CD4-positive, alpha-beta memory T cell (primary cell): ENCODE results near the gene C19orf53. TPM values are rescaled to one million over a fixed set of nuclear protein-coding genes. Genes with fewer than 3 reads are reported as not detected.
A peak's percentile ranks its signal among the peaks of the same experiment; 100 is the strongest.

Experiments
- CTCF ChIA-PET: fragments of 350-600 bp; sonication (Branson Sonifier 250); formaldehyde crosslinking; loops from one replicate; lab custom pipeline; 2021; ENCODE audit warnings: inconsistent platforms; ENCODE audit not compliant: partially characterized antibody; lab: Charles Lee
- POLR2A ChIA-PET: fragments of 350-600 bp; sonication (Branson Sonifier 250); formaldehyde crosslinking; loops from one replicate; lab custom pipeline; 2021; ENCODE audit not compliant: partially characterized antibody; lab: Charles Lee
- DNase-seq, 5 donors: peaks; one replicate each; pipeline versions ENCODE4 v3.0.0 to v3.0.0-alpha.2; 2020 to 2022; ENCODE audit warnings: mixed read lengths in 1 of 5
- H3K27ac ChIP-seq: one replicate; pipeline ENCODE4 v1.7.0; 2013; ENCODE audit warnings: low read depth, low read length
- H3K27me3 ChIP-seq: 2 replicates; pipeline ENCODE4 v1.7.0; 2013; ENCODE audit warnings: mild to moderate bottlenecking, low read length, moderate library complexity; ENCODE audit not compliant: insufficient read depth
- H3K36me3 ChIP-seq: 2 replicates; pipeline ENCODE4 v1.7.0; 2013; ENCODE audit warnings: mild to moderate bottlenecking, low read length, moderate library complexity; ENCODE audit not compliant: insufficient read depth
- H3K4me1 ChIP-seq: 2 replicates; pipeline ENCODE4 v1.7.0; 2013; ENCODE audit warnings: mild to moderate bottlenecking, low read length, moderate library complexity; ENCODE audit not compliant: insufficient read depth
- H3K4me3 ChIP-seq, 2 donors: one replicate each; pipeline ENCODE4 v1.7.0; 2013; ENCODE audit warnings: low read length in 2 of 2, mild to moderate bottlenecking in 1 of 2
- H3K9me3 ChIP-seq, 2 donors: one replicate each; pipeline ENCODE4 v1.7.0; 2013; ENCODE audit warnings: low read length in 2 of 2, control low read depth in 1 of 2; ENCODE audit not compliant: control insufficient read depth in 1 of 2
- H3K27ac Mint-ChIP-seq, 7 donors: one replicate each; pipeline ENCODE4 v1.8.0; 2020 to 2021; ENCODE audit warnings: mixed read lengths in 7 of 7, mild to moderate bottlenecking in 6 of 7, inconsistent platforms in 3 of 7, moderate library complexity in 3 of 7
- H3K27me3 Mint-ChIP-seq, 2 donors: one replicate each; pipeline ENCODE4 v1.8.0; 2020 to 2021; ENCODE audit warnings: mixed read lengths in 2 of 2
- H3K36me3 Mint-ChIP-seq, 2 donors: one replicate each; pipeline ENCODE4 v1.8.0; 2020 to 2021; ENCODE audit warnings: mixed read lengths in 2 of 2, inconsistent platforms in 1 of 2, mild to moderate bottlenecking in 1 of 2
- H3K4me1 Mint-ChIP-seq, 4 donors: one replicate each; pipeline ENCODE4 v1.8.0; 2020 to 2021; ENCODE audit warnings: mixed read lengths in 4 of 4, mild to moderate bottlenecking in 1 of 4
- H3K4me3 Mint-ChIP-seq, 8 donors: one replicate each; pipeline ENCODE4 v1.8.0; 2020 to 2021; ENCODE audit warnings: mixed read lengths in 8 of 8, mild to moderate bottlenecking in 7 of 8, moderate library complexity in 6 of 8, inconsistent platforms in 3 of 8
- H3K9me3 Mint-ChIP-seq, 8 donors: one replicate each; pipeline ENCODE4 v1.8.0; 2020 to 2021; ENCODE audit warnings: mixed read lengths in 8 of 8, mild to moderate bottlenecking in 5 of 8, inconsistent platforms in 3 of 8, moderate library complexity in 1 of 8
- intact Hi-C: fragments of 100-400 bp; cut with micrococcal nuclease; formaldehyde crosslinking; loops from one replicate; pipeline ENCODE4 v1.15.1; 2023
- polyA plus RNA-seq, 2 donors: library from polyadenylated mRNA; unstranded; fragments of 300-500 nt; fragmentation: Illumina TruSeq; gene quantifications; one replicate each; pipeline ENCODE4 v1.2.3, GENCODE V29; 2021
- total RNA-seq, 2 experiments: library from RNA; stranded (reverse); gene quantifications; one replicate each; pipeline ENCODE4 v1.2.3, GENCODE V29; 2021

C19orf53 gene
- total and polyA plus RNA-seq, 4 experiments from 2014 or later = 84.3 to 257 (median 146) TPM

- H3K27ac Mint-ChIP-seq = no peak overlapping the region
- no peaks in the 10 kb centered on the region for H3K9me3 ChIP-seq
- no peaks in the 10 kb centered on the region for H3K27me3 Mint-ChIP-seq
- intact Hi-C loops = no loop called here
- no peak for DNase-seq
- peaks cover 10 to 21% (median 16%) of the 10 kb centered on the region in 4 donors for H3K4me1 Mint-ChIP-seq
- no peak overlapping the region for H3K4me3 Mint-ChIP-seq
- H3K36me3 ChIP-seq = no peaks in the 10 kb centered on the region
- no peaks in the 10 kb centered on the region for H3K27me3 ChIP-seq
- no peaks in the 10 kb centered on the region for H3K9me3 Mint-ChIP-seq
- peaks cover 18% of the 10 kb centered on the region for H3K4me1 ChIP-seq
- no peak overlapping the region for H3K4me3 ChIP-seq
- CTCF ChIA-PET = interaction anchor here (1.0 kb wide), 1 partner anchor 12 kb away, joined by 5 read pairs; no protein-coding TSS in a partner anchor
- H3K27ac ChIP-seq = no peak overlapping the region
- peaks cover 0 to 4% of the 10 kb centered on the region in 2 donors for H3K36me3 Mint-ChIP-seq
- POLR2A ChIA-PET = interaction anchor here (1.1 to 8.3 kb wide), 2 partner anchors 38 to 47 kb away, joined by 3 to 119 read pairs; no protein-coding TSS in a partner anchor
Measured at GRCh38 chr19:13799669-13800068, 25.4 kb downstream of the C19orf53 start.

GRCh38 chr19:13803038-13803437 lies 28.8 kb downstream of the C19orf53 start:
- CTCF ChIA-PET = interaction anchor here (0.7 to 1.3 kb wide), 3 partner anchors 15 to 59 kb away, joined by 3 read pairs; no protein-coding TSS in a partner anchor
- H3K4me1 Mint-ChIP-seq = no peaks in the 10 kb centered on the region
- H3K36me3 ChIP-seq = no peaks in the 10 kb centered on the region

GRCh38 chr19:13804830-13805683 lies 30.8 kb downstream of the C19orf53 start:
- CTCF ChIA-PET = interaction anchor here (1.0 to 1.1 kb wide), 2 partner anchors 45 to 58 kb away, joined by 3 to 4 read pairs; no protein-coding TSS in a partner anchor
- H3K27me3 Mint-ChIP-seq = no peaks in the 10 kb centered on the region
- POLR2A ChIA-PET = interaction anchor here (1.1 to 1.2 kb wide), 2 partner anchors 7 to 12 kb away, joined by 3 to 4 read pairs; no protein-coding TSS in a partner anchor
- DNase-seq = no peak
- no peaks in the 10 kb centered on the region for H3K36me3 ChIP-seq
- no peaks in the 10 kb centered on the region for H3K4me1 ChIP-seq
- no peaks in the 10 kb centered on the region for H3K4me1 Mint-ChIP-seq
- no peaks in the 10 kb centered on the region for H3K27me3 ChIP-seq
- no peaks in the 10 kb centered on the region for H3K9me3 Mint-ChIP-seq
- H3K9me3 ChIP-seq = no peaks in the 10 kb centered on the region
- H3K27ac Mint-ChIP-seq = no peak overlapping the region
- H3K4me3 ChIP-seq = no peak overlapping the region
- peak overlapping the region in 1 of 8 donors; percentile 34 for H3K4me3 Mint-ChIP-seq
- intact Hi-C loops = no loop called here
- H3K36me3 Mint-ChIP-seq = peaks cover 0 to 8% of the 10 kb centered on the region in 2 donors
- no peak overlapping the region for H3K27ac ChIP-seq

More at GRCh38 chr19:13803038-13803437, 28.8 kb downstream of the C19orf53 start:
- H3K4me1 ChIP-seq = no peaks in the 10 kb centered on the region
- no peak overlapping the region for H3K27ac ChIP-seq
- intact Hi-C loops = no loop called here
- H3K27ac Mint-ChIP-seq = no peak overlapping the region
- peaks cover 0 to 2% of the 10 kb centered on the region in 2 donors for H3K36me3 Mint-ChIP-seq
- no peak overlapping the region for H3K4me3 ChIP-seq
- H3K27me3 ChIP-seq = no peaks in the 10 kb centered on the region
- DNase-seq = no peak
- POLR2A ChIA-PET = no interaction called here
- no peaks in the 10 kb centered on the region for H3K9me3 Mint-ChIP-seq
- H3K9me3 ChIP-seq = no peaks in the 10 kb centered on the region
- no peaks in the 10 kb centered on the region for H3K27me3 Mint-ChIP-seq
- no peak overlapping the region for H3K4me3 Mint-ChIP-seq

GRCh38 chr19:13806728-13807127 lies 32.5 kb downstream of the C19orf53 start:
- Histone ChIP-seq H3K27ac (no peak overlapping the region), H3K27me3 (no peaks in the 10 kb centered on the region), H3K4me3 (no peak overlapping the region), H3K4me1 (no peaks in the 10 kb centered on the region), H3K9me3 (no peaks in the 10 kb centered on the region), H3K36me3 (no peaks in the 10 kb centered on the region)
- intact Hi-C loops = no loop called here
- Mint-ChIP-seq H3K27ac (no peak overlapping the region), H3K36me3 (peaks cover 0 to 8% of the 10 kb centered on the region in 2 donors), H3K4me3 (no peak overlapping the region), H3K9me3 (no peaks in the 10 kb centered on the region), H3K4me1 (no peaks in the 10 kb centered on the region), H3K27me3 (no peaks in the 10 kb centered on the region)
- DNase-seq = no peak
- ChIA-PET CTCF (interaction anchor here (1.1 kb wide), 1 partner anchor 55 kb away, joined by 5 read pairs; no protein-coding TSS in a partner anchor), POLR2A (interaction anchor here (1.2 kb wide), 1 partner anchor 9 kb away, joined by 4 read pairs; no protein-coding TSS in a partner anchor)

- ChIA-PET CTCF (interaction anchor here (1.2 kb wide), 1 partner anchor 23 kb away, joined by 3 read pairs; no protein-coding TSS in a partner anchor), POLR2A (interaction anchor here (1.1 kb wide), 1 partner anchor 11 kb away, joined by 3 read pairs; no protein-coding TSS in a partner anchor)
- Mint-ChIP-seq H3K9me3 (no peaks in the 10 kb centered on the region), H3K27me3 (no peaks in the 10 kb centered on the region), H3K4me3 (no peak overlapping the region), H3K4me1 (no peaks in the 10 kb centered on the region), H3K27ac (no peak overlapping the region), H3K36me3 (peaks cover 0 to 8% of the 10 kb centered on the region in 2 donors)
- Histone ChIP-seq H3K9me3 (no peaks in the 10 kb centered on the region), H3K27me3 (no peaks in the 10 kb centered on the region), H3K36me3 (no peaks in the 10 kb centered on the region), H3K27ac (no peak overlapping the region), H3K4me3 (no peak overlapping the region), H3K4me1 (no peaks in the 10 kb centered on the region)
- intact Hi-C loops = no loop called here
- DNase-seq = no peak
Measured at GRCh38 chr19:13807421-13808021, 33.3 kb downstream of the C19orf53 start.

- Mint-ChIP-seq H3K27ac (no peak overlapping the region), H3K27me3 (no peaks in the 10 kb centered on the region), H3K4me3 (no peak overlapping the region), H3K4me1 (no peaks in the 10 kb centered on the region), H3K9me3 (no peaks in the 10 kb centered on the region), H3K36me3 (peaks cover 5 to 8% of the 10 kb centered on the region in 2 donors)
- POLR2A ChIA-PET = no interaction called here
- intact Hi-C loops = no loop called here
- H3K27me3 ChIP-seq = no peaks in the 10 kb centered on the region
- DNase-seq = no peak
- no peaks in the 10 kb centered on the region for H3K36me3 ChIP-seq
- H3K27ac ChIP-seq = no peak overlapping the region
- H3K9me3 ChIP-seq = no peaks in the 10 kb centered on the region
- H3K4me3 ChIP-seq = no peak overlapping the region
- CTCF ChIA-PET = interaction anchor here (1.2 to 1.4 kb wide), 2 partner anchors 24 to 53 kb away, joined by 3 to 6 read pairs; no protein-coding TSS in a partner anchor
- no peaks in the 10 kb centered on the region for H3K4me1 ChIP-seq
Measured at GRCh38 chr19:13808856-13809255, 34.6 kb downstream of the C19orf53 start.
